Esophagus muscularis mucosa (tissue), 3 donors: ENCODE results near the gene UBE2E2.

Source experiments
- CTCF ChIP-seq, 3 experiments: fragments of 200-600 bp in 2 of 3; fragments of 450-650 bp in 1 of 3; sonication (generic) in 2 of 3; IDR thresholded peaks; one replicate each; pipeline ENCODE4 v1.5.1; 2017 to 2019; ENCODE audit warnings: antibody characterized with exemption in 3 of 3, mild to moderate bottlenecking in 2 of 3, moderate library complexity in 1 of 3
- POLR2A ChIP-seq: fragments of 450-650 bp; IDR thresholded peaks from one replicate; pipeline ENCODE4 v1.6.1; 2017; ENCODE audit warnings: antibody characterized with exemption, moderate library complexity, mild to moderate bottlenecking, low read depth
- POLR2AphosphoS5 ChIP-seq, 2 donors: sonication (generic); formaldehyde crosslinking; IDR thresholded peaks; one replicate each; pipeline ENCODE4 v1.6.1; 2017; ENCODE audit warnings: antibody characterized with exemption in 2 of 2

GRCh38 chr3:23594894-23595670, 392.0 kb downstream of the UBE2E2 start:
- TF ChIP-seq CTCF (IDR thresholded peaks at IDR 0.05) (no peak), POLR2AphosphoS5 (IDR thresholded peaks at IDR 0.05) (no peak), POLR2A (no peak)
